Osteoblast (primary cell): ENCODE measurements around the gene SLC43A1. TPM values are rescaled to one million over a fixed set of nuclear protein-coding genes. Genes with fewer than 3 reads are reported as not detected.

Experiments used
- DNase-seq: peaks from one replicate; pipeline ENCODE4 v3.0.0; 2011; ENCODE audit warnings: low spot score, mixed read lengths; ENCODE audit not compliant: insufficient read length; ENCODE audit errors: missing footprints
- H2AFZ ChIP-seq: 2 replicates; pipeline ENCODE4 v1.6.0; 2011; ENCODE audit warnings: mild to moderate bottlenecking, low read length
- H3K27ac ChIP-seq: 2 replicates; pipeline ENCODE4 v1.5.1; 2011; ENCODE audit warnings: mild to moderate bottlenecking, low read depth, low read length, moderate library complexity
- H3K27me3 ChIP-seq: 2 replicates; pipeline ENCODE4 v1.6.0; 2012; ENCODE audit warnings: mild to moderate bottlenecking, control low read depth, inconsistent platforms, low read length, moderate library complexity; ENCODE audit not compliant: insufficient read depth
- H3K36me3 ChIP-seq: 2 replicates; pipeline ENCODE4 v1.5.1; 2011; ENCODE audit warnings: mild to moderate bottlenecking, low read length, control low read depth, moderate library complexity; ENCODE audit not compliant: insufficient read depth
- H3K4me1 ChIP-seq: 2 replicates; pipeline ENCODE4 v1.5.1; 2011; ENCODE audit warnings: mild to moderate bottlenecking, low read length, control low read depth, moderate library complexity; ENCODE audit not compliant: insufficient read depth
- H3K4me2 ChIP-seq: 2 replicates; pipeline ENCODE4 v1.6.0; 2011; ENCODE audit warnings: mild to moderate bottlenecking, low read length; ENCODE audit not compliant: insufficient read depth
- H3K4me3 ChIP-seq: fragments of 200-600 bp; sonication (generic); 3 replicates; pipeline ENCODE4 v1.5.1; 2012; ENCODE audit warnings: mild to moderate bottlenecking, low read length, inconsistent platforms; ENCODE audit not compliant: insufficient read depth
- H3K79me2 ChIP-seq: 2 replicates; pipeline ENCODE4 v1.6.0; 2012; ENCODE audit warnings: mild to moderate bottlenecking, low read length, control low read depth, inconsistent platforms; ENCODE audit not compliant: insufficient read depth
- H3K9me3 ChIP-seq: 2 replicates; pipeline ENCODE4 v1.5.1; 2011; ENCODE audit warnings: low read depth, low read length, control low read depth
- H4K20me1 ChIP-seq: 2 replicates; pipeline ENCODE4 v1.6.0; 2012; ENCODE audit warnings: mild to moderate bottlenecking, low read length, control low read depth; ENCODE audit not compliant: insufficient read depth
- total RNA-seq: library from RNA; depleted of rRNA; stranded (reverse); fragments of >200 nt; gene quantifications from 2 replicates; pipeline ENCODE4 v1.2.3, GENCODE V29; 2012
- TF ChIP-seq, protein P1 (sequence below): IDR thresholded peaks from 2 replicates; pipeline ENCODE4 v1.5.1; 2011; ENCODE audit warnings: mild to moderate bottlenecking, low read depth, low read length, moderate library complexity; ENCODE audit errors: extremely low read depth

The SLC43A1 gene
- total RNA-seq, 1 donor = 18.5 TPM

DNA sequence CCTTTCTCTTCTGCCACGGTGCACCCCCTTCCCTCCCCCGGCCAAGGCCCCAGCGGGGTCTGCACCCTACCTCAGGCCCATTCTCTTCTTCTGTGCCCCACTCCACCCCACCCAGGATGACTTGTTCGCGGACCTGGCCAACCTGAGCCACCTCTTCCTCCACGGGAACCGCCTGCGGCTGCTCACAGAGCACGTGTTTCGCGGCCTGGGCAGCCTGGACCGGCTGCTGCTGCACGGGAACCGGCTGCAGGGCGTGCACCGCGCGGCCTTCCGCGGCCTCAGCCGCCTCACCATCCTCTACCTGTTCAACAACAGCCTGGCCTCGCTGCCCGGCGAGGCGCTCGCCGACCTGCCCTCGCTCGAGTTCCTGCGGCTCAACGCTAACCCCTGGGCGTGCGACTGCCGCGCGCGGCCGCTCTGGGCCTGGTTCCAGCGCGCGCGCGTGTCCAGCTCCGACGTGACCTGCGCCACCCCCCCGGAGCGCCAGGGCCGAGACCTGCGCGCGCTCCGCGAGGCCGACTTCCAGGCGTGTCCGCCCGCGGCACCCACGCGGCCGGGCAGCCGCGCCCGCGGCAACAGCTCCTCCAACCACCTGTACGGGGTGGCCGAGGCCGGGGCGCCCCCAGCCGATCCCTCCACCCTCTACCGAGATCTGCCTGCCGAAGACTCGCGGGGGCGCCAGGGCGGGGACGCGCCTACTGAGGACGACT lies 39.3 kb downstream of the SLC43A1 start:
- H4K20me1 ChIP-seq = no peaks in the 10 kb centered on the region
- H3K4me1 ChIP-seq = no peaks in the 10 kb centered on the region
- H3K27ac ChIP-seq = no peak overlapping the region
- DNase-seq = peak; percentile 91
- peaks cover 33% of the 10 kb centered on the region for H3K27me3 ChIP-seq
- no peaks in the 10 kb centered on the region for H3K9me3 ChIP-seq
- peak overlapping the region; percentile 75 for H3K4me2 ChIP-seq
- TF ChIP-seq, protein P1, sequence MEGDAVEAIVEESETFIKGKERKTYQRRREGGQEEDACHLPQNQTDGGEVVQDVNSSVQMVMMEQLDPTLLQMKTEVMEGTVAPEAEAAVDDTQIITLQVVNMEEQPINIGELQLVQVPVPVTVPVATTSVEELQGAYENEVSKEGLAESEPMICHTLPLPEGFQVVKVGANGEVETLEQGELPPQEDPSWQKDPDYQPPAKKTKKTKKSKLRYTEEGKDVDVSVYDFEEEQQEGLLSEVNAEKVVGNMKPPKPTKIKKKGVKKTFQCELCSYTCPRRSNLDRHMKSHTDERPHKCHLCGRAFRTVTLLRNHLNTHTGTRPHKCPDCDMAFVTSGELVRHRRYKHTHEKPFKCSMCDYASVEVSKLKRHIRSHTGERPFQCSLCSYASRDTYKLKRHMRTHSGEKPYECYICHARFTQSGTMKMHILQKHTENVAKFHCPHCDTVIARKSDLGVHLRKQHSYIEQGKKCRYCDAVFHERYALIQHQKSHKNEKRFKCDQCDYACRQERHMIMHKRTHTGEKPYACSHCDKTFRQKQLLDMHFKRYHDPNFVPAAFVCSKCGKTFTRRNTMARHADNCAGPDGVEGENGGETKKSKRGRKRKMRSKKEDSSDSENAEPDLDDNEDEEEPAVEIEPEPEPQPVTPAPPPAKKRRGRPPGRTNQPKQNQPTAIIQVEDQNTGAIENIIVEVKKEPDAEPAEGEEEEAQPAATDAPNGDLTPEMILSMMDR = no peak
- no peaks in the 10 kb centered on the region for H3K36me3 ChIP-seq
- H3K4me3 ChIP-seq = peak overlapping the region; percentile 60
- no peaks in the 10 kb centered on the region for H3K79me2 ChIP-seq
- no peak overlapping the region for H2AFZ ChIP-seq

DNA sequence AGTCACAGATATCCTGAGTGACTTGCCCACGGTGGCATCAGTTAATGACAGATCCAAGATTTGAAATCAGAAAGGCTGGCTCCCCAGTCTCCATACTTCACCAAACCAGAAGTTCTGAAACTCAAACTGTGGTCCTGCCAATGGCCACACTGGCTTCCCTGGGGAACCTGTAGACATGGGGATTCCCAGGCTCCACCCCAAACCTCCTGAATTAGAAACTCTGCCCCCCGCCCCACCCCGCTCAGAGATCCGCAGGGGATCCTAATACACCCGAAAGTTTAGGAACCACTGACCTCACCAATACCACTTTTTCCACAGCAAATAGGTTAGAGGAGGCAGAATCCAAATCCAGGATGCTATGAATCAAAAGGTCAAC lies 39.8 kb downstream of the SLC43A1 start:
- Histone ChIP-seq H3K9me3 (no peaks in the 10 kb centered on the region), H2AFZ (no peak overlapping the region), H3K4me3 (no peak overlapping the region), H3K4me1 (no peaks in the 10 kb centered on the region), H3K27me3 (peaks cover 27% of the 10 kb centered on the region), H3K4me2 (peak overlapping the region; percentile 75), H3K27ac (no peak overlapping the region), H4K20me1 (no peaks in the 10 kb centered on the region), H3K36me3 (no peaks in the 10 kb centered on the region), H3K79me2 (no peaks in the 10 kb centered on the region)
- DNase-seq = peak; percentile 39
- TF ChIP-seq, protein P1 = no peak

DNA sequence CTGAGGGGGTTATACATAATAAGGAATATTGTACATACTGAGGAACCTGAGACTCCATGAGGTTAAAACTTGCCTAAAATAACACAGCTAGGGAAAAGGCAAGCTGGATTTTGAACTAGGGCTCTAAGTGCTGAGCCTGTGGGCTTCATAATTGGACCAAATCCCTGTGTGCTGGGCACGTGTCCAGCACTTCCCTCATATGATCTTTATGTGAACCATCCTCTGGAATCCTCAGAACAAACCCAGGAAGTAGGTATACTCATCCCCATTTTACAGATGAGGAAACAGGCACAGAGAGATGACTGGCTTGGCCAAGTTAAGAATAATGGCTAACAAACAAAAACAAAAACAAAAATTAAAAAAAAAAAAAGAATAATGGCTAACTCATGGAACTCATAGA lies 40.3 kb downstream of the SLC43A1 start:
- Histone ChIP-seq H2AFZ (no peak overlapping the region), H3K4me1 (no peaks in the 10 kb centered on the region), H4K20me1 (no peaks in the 10 kb centered on the region), H3K36me3 (no peaks in the 10 kb centered on the region), H3K4me3 (no peak overlapping the region), H3K27ac (no peak overlapping the region), H3K27me3 (peaks cover 25% of the 10 kb centered on the region), H3K4me2 (no peak overlapping the region), H3K79me2 (no peaks in the 10 kb centered on the region), H3K9me3 (no peaks in the 10 kb centered on the region)
- peak; percentile 58 for DNase-seq
- TF ChIP-seq, protein P1 = no peak

DNA sequence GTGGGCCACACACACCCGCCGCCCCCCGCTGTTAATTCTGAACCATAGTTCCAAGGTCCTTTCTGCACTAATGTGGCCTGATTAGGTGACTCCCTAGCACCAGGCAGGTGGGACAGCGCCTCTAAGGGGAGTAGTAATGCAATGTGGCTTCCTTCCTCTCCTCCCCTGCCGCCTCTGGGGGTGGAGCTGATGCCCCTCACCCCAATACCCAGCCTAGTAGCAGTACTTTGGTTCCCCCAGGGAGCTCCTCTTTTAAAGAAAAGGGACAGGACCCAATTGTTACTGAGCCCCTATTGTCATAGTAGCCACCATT lies 40.7 kb downstream of the SLC43A1 start:
- Histone ChIP-seq H3K9me3 (no peaks in the 10 kb centered on the region), H3K27ac (no peak overlapping the region), H3K4me3 (no peak overlapping the region), H4K20me1 (no peaks in the 10 kb centered on the region), H3K79me2 (no peaks in the 10 kb centered on the region), H3K4me2 (no peak overlapping the region), H3K27me3 (peaks cover 25% of the 10 kb centered on the region), H3K4me1 (no peaks in the 10 kb centered on the region), H3K36me3 (no peaks in the 10 kb centered on the region), H2AFZ (no peak overlapping the region)
- TF ChIP-seq, protein P1 = no peak
- DNase-seq = peak; percentile 50
